CD1c-positive myeloid dendritic cell (primary cell): ENCODE measurements around the gene FRK.

Experiments used
- DNase-seq: peaks from one replicate; pipeline ENCODE4 v3.0.0-alpha.2; 2016; ENCODE audit errors: extremely low spot score

FRK gene

DNA sequence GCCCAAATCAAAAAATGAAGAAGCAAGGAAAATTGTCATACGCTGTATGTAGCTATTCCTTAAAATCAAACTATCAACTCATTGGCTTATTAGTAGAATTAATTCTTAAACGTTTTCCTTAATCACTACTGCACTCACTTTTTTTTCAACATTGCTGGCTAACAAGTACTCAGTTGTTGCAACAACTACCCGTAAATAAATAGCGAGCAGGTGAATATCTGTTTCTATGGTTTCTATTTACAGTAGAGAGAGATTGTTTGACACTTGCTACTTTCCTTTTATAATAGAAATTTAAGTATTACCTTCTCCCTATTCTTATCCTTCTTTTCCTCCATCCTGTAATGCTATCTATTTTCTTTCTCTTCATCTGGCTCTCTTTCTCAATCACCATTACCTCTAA is 25.1 kb downstream of the FRK start:
- no peak for DNase-seq

DNA sequence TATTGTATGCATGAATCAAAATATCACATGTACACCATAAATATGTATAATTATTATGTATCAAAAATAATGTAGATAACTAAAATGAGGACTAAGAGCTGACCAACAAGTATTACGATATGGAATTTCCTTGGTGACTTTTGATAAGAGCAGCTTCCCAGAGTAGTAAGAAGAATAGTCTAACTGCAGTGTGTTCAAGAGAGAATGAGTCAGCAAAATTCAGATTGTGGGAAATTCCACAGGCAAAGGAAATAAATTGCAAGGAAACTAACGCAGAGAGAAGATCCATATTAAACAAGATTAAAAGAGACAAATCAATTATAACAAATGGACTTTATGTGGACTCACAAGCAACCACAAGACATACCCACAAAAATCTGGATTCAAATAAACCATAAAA is 26.4 kb downstream of the FRK start:
- DNase-seq, result no peak

DNA sequence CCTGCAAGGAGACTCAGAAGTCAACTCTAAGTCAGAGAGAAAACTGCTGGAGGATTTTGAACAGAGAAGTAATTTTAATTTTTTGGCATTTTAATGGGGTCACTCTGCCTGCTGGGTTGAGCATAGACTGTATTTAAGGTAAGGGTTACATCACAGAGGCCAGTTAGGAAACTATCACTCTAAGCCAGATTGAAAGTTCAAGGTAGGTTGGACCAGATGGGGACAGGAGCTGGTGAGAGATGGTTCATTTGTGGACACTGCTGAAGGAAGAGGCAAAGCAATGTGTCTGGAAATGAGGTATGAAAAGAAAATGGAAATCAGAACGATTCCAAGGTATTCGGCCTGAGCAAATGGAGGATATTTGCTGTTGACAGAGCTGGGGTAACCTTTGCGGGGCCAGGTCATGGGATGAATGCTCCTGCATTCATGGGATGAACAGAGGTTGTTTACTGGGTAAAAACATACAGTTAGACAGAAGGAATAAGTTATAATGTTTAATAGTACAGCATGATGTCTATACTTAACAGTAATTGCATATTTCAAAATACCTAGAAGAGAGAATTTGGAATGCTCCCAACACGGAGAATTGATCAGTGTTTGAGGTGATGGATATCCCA is 26.9 kb downstream of the FRK start:
- no peak for DNase-seq

DNA sequence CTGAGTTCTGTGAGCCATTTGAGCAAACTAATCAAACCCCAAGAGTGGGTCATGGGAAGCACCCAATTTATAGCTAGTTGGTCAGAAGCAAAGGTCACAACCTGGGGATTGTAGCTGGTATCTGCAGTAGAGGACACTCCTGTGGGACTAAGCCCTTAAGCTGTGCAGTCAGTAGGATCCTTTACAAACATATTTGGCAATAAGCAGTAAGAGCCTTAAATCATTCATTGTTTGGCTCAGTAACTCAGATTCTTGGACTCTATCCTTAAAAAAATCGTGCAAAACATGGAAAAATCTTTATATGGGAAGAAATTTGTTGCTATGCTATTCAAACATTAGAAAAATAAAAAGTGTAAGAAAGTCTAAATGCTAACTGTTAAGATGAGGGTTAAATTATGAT is 29.9 kb downstream of the FRK start:
- no peak for DNase-seq

DNA sequence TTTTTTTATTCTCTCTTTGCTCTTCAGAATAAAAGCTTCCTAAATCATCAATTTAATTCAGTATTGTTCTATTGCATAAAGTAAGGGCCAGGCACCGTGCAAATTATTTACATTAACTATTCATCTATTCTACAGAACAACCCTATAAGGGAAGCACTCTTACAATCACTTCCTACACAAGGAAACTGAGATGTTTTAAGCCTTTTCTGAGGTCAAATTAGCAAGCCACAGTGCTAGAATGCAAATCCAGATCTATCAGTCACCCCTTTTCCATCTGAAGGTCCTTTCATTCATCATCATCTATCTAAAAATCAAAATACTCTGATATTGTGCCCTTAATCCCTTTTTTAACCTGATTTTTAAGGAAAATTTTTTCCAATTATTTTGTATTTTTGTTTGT is 31.2 kb downstream of the FRK start:
- DNase-seq, result no peak

DNA sequence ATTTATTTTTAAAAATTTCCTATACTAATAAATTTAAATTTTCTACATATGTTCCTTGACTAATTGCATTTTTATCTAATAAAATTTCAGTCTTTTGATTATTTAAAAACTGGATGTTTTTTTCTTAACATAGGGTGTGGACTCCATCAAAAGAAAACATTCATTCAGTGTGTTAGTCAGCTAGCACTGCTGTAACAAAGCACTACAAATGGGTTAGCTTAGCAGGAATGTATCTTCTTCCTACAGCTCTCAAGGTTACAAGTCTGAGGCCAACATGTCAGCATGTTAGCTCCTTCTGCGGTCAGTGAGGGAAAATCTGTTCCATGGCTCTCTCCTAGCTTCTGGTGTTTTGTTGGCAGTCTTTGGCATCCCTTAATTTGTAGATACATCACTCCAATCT is 32.5 kb downstream of the FRK start:
- DNase-seq, result no peak

DNA sequence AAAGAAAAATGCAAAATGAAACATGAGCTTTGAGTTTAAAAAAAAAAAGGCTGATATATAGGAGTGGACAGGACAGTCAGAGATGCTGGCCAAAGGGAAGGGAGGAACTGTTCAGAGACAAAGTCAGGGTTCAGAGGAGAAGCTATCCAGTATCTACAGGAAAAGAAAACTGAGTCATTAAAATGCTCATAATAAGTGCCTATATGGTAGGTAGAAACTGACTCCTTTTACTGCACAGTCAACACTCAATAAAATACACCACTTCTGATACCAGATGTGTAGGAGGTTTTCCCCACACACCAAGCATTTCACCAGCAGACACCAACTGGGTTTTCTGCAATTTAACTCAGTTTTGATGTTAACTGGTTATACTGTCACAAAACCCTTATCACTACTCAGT is 32.9 kb downstream of the FRK start:
- DNase-seq, result no peak

DNA sequence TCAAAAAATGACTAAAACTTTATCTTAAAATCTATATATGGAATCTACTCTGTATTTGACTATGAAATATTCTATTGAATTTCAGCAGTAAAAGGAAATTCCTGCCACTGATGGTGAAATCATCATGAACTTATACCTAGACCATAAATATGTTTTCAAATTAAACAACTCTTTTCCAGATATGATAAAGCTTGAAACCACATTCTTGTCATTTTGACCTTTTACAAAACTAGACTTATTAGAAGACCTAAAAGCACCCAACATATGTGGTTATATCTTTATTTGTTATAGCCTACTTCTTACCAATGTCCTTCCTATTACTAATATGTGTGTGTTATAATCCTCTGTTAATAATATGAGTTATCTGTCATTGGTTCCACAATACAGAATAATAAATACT is 35.3 kb downstream of the FRK start:
- DNase-seq, result no peak

DNA sequence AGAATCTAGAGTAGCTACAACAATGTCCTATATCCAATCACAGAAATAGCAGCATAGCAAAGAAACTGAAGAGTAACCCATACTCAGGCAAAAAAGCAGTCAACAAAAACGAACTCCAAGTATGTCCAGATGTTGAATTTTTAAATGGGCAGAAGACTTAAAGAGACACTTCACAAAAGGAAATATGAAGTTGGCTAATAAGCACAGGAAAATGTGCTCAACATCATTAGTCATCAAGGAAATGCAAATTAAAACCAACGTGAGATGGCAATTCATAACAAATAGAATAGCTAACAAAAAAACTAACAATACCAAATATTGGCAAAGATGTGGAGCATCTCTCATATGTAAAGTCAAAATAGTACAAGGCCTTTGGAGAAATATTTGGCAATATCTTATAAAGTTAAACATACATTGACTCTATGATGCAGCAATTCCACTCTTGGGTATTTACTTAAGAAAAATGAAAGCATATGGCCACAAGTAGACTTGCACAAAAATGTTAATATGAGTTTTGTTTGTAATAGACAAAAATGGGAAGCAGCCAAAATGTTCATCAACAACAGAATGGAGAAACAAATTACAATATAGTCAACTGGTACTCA is 37.7 kb downstream of the FRK start:
- no peak for DNase-seq

DNA sequence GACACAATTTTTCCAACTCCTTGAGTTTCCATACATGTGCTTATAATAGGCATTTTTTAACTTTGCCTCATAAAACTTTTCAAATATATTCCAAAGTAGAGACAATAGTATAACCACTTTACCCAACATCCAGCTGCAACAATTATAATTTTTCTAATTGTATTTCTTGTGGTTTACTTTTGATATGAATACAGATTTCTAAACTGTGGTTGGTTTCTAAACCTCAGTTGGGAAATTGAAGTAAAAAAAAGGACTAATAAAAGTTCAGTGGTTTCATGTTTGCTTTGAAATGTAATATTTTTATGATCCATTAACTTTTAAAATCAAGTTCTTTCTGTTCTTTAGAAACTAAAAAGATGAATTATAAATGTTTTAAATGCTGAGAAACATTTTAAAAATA is 40.0 kb downstream of the FRK start:
- no peak for DNase-seq

DNA sequence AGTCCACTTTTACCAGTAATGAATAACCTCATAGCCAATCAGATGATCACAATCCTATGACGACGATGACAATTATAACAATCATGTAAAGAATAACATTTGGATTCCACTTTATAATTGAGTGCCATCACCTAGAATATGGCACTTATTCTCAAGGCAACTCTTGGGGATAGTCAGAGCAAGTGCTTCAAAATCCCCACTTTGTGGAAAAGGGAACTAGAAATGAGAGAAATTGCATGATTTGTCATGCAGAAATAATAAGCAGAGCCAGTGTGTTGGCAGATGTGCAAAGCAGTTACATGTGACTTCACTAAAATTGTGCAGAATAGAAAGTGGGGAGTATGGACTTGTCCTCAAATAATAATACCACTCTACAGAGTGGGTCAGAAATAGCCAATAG is 41.3 kb downstream of the FRK start:
- no peak for DNase-seq

DNA sequence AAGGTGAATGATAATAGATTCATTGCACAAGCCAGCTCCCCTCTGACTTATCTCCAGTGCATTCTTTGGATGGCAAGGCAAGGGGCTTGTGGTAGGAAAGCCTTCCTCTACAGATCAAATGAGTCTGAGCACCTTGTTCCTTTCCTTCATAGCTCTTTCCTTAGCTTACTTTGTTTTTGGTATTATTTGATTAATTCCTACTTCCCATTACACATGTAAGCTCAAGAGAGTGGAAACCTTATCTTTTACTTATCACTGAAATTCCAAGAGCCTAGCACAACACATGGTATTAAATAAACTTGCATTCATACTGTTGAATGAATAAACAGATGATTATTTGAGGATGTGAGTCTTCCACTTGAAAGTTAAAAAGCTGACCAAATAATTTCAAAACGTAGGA is 41.7 kb downstream of the FRK start:
- no peak for DNase-seq

DNA sequence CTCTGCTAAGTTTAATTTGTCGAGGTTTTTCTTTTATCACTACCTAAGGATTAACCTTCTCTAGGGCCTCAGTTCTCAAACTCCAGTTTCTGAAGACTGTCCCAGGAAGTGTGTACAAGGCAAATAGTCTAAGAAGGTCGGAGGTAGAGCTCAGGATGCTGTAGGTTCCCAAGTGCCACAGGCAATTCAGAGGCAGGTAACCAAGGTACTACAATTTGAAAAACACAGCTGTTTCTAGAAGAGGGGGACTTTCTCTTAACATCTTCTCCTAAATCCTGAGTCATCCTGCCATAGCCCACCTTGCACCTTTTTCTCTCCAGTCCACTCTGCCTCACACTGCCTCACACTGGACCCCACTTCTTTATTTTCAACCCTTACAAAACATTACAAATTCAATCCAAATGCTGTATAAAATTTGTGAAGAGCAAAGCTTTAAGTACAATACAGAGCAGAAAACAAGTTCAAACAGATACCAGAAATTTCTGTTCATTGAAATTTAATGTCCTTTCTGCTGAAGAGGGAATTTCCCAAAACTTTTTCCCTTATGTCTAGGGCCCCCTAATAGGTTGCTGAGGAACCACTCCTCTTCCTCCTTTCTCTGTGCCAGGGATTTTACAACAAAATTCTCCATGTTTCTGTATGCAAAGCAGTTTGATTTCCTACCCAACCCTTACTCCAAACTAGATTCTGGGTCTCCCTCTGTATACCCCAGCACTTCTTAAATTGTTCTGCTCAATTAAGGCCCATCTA is 43.0 kb downstream of the FRK start:
- DNase-seq, result no peak

DNA sequence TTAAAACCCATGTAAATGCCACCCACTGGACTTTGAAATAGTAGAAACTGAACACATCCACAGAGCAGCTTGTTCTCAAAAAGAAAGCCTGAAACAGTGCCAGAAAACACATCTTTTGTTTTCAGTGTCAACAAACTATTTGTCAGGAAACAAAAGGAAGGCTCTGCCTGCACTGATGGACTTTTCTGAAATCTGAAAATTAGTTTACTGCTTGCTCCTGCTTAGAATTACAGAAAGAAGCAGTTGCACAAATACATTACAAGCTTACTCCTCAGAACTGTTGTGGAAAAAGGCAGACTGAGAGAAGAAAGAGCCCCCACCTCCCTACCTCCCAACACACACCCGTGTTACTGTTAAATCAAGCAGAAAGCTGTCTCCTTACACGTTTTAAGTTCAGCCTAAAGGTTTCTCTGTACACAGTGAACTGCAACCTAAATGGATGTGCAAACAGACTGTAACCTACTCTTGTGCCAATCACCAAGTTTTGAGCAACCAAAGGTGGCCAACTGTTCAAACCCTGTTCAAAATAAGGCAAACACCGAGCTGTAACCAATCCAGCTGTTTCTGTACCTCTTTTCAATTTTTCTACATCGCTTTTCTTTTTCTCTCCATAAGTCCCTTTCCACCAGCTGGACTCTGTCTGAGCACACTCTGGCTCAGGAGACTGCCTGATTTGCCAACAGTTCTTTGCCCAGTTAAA is 43.7 kb downstream of the FRK start:
- no peak for DNase-seq

DNA sequence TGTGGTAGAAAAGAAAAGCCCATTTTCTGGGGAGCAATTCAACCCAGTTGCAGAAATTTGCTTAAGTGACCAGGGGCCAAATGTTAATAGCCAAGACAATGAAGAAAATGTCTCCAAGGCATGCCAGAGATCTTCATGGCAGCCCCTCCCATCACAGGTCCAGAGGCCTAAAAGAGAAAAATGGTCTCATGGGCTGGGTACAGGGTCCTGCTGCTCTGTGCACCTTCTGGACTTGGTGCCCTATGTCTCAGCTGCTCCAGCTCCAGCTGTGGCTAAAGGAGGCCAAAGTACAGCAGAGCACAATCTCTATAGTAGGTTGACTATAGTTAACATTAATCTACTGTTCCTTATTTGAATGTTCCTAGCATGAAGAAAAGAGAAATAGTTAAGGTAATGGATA is 44.7 kb downstream of the FRK start:
- DNase-seq, result no peak

DNA sequence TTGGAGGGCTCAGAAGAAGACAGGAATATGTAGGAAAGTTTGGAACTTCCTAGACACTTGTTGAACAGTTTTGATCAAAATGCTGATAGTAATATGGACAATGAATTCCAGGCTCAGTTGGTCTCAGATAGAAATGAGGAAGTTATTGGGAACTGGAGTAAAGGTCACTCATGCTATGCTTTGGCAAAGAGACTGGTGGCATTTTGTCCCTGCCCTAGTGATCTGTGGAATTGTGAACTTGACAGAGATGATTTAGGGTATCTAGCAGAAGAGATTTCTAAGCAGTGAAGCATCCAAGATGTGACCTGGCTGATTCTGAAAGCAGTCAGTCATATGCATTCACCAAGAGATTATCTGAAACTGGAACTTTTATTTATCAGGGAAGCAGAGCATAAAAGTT is 45.1 kb downstream of the FRK start:
- peak; percentile 1 for DNase-seq

DNA sequence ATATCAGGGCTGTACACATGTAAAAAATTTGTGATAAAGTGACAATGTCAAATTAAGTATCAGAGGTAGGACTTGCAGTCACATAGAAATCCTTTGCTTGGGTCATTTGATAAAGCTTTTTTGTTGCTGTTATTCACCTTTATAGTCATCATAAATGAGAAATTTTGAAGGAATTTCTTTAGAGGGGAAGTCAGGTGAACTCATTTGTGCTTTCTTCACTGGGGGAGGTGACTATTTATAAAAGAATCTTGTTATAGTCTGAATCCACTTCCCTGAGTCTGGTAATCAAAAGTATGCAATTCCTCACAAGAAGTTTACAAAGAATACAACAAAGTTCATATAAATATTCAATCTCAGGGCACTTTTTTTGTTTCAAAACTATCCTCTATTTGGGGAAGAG is 47.7 kb downstream of the FRK start:
- no peak for DNase-seq

DNA sequence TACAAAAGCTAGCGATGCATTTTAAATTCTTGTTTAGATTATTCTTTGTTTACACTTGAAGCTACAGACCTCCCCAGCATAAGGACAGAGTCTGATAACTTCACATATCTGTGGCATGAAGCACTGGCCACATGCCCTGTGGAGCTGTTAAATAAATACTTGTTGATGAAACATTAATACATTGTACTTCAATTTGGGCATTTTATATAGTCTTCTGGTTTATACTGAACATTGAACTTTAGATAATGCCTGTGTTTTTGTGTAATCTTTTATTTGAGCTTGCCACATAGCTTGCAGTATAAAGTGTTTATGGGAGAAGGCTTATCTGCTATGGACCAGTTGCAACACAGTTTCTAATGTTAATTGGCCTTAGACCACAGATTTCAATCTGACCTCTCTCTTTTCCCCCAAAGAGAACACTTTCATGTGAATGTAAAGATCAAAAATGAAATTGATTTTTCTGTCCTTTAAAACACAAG is 48.2 kb downstream of the FRK start:
- no peak for DNase-seq

DNA sequence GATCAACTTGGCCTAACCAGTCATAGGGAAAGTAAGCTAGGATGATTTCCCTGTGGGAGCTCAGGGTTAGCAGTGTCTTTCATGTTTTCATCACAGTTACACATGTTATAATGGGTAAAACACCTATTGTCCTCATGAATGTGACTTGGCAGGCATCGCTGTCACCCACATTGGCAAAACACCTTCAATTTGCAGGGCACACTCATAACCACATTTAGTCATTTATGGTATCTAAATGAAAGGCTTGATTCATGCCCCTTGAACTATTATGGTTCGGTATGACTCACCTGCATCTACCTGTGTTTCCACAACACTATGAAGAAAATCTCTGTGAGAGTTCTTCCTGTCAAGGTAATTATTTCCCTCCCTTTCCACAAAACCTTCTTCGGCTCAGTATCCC is 49.2 kb downstream of the FRK start:
- DNase-seq, result no peak

DNA sequence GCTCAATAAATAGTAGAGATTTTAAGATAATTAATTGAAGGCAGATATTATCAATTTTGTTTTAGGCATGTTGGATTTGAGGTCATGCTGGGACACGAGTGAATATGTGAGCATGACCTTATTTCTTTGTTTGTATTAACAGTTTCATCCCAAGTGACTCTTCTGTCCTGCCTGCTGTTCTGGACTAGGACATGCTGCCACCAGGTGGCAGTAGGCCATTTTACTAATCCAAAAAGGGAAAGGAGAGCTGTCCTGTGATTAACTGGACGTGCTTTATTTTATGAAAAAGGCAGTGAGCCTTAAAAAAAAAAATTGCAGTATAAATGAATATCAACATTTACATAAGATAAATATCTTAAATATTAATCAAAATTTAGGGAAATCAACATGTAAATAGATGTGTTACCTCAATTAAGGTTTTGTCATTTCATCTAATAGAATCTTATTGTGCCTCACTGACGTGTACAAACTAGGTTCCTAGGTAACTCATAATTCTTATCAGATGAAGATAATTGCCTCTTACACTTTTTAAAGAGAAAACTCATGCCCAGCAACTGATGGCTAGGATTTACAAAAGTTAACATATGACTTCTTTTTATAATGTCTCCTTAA is 49.8 kb downstream of the FRK start:
- DNase-seq, result peak; percentile 54

DNA sequence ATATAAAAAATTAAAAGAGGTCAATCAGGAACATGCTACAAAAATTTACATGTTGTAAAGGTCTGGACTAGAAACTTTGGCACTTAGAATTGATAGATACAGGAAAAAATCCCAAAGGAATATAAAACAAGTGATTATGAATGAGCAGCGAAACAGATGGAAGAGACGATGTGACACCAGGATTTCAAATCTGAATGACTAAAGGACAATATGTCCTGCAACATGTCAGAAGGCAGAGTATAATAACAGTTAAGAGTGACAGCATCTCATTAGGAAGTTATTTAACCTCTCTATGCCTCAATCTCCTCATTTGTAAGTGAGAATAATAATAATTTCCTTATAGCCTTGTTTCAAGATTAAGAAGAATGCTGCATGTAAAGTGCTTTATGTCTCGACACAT is 50.3 kb downstream of the FRK start:
- DNase-seq, result no peak
